Activated naive CD8-positive, alpha-beta T cell treated with anti-CD3 and anti-CD28 coated beads, Interleukin-2, amount 50 U/mL, for 24 hours (primary cell): Measurements from ENCODE around the gene KIAA0319L.

Source experiments
- ATAC-seq: fragments of 150-1000 bp; cut with Tn5 transposase; one replicate; pipeline ENCODE4 v1.10.0; 2021
- DNase-seq: peaks from one replicate; pipeline ENCODE4 v3.0.0; 2021
- H3K27ac Mint-ChIP-seq: one replicate; pipeline ENCODE4 v1.8.0; 2021; ENCODE audit warnings: mild to moderate bottlenecking, mixed read lengths
- H3K27me3 Mint-ChIP-seq: one replicate; pipeline ENCODE4 v1.8.0; 2021; ENCODE audit warnings: mixed read lengths
- H3K36me3 Mint-ChIP-seq: one replicate; pipeline ENCODE4 v1.8.0; 2021; ENCODE audit warnings: low read depth, mixed read lengths
- H3K4me1 Mint-ChIP-seq: one replicate; pipeline ENCODE4 v1.8.0; 2021; ENCODE audit warnings: mixed read lengths
- H3K4me3 Mint-ChIP-seq: one replicate; pipeline ENCODE4 v1.8.0; 2021; ENCODE audit warnings: mild to moderate bottlenecking, moderate library complexity, mixed read lengths
- H3K9me3 Mint-ChIP-seq: one replicate; pipeline ENCODE4 v1.8.0; 2021; ENCODE audit warnings: mixed read lengths

Gene KIAA0319L

GRCh38 chr1:35574125-35574654 is 17.0 kb upstream of the KIAA0319L start:
- peaks cover 2% of the 10 kb centered on the region for H3K27me3 Mint-ChIP-seq
- H3K4me1 Mint-ChIP-seq = peaks cover 21% of the 10 kb centered on the region
- no peak for DNase-seq
- no peak for ATAC-seq
- no peaks in the 10 kb centered on the region for H3K36me3 Mint-ChIP-seq
- no peak overlapping the region for H3K4me3 Mint-ChIP-seq
- H3K9me3 Mint-ChIP-seq = no peaks in the 10 kb centered on the region
- H3K27ac Mint-ChIP-seq = no peak overlapping the region

GRCh38 chr1:35573198-35574124 is 16.3 kb upstream of the KIAA0319L start, which contains the start of gene TFAP2E:
TFAP2E (plus strand) TSS chr1:35573314; CDS start chr1:35573578, 264 bp downstream.
- Mint-ChIP-seq H3K27me3 (peaks cover 2% of the 10 kb centered on the region), H3K9me3 (no peaks in the 10 kb centered on the region), H3K36me3 (no peaks in the 10 kb centered on the region), H3K4me3 (no peak within 1 kb of the TSS), H3K4me1 (peaks cover 19% of the 10 kb centered on the region), H3K27ac (no peak within 1 kb of the TSS)
- DNase-seq = no peak
- no peak for ATAC-seq

DNA sequence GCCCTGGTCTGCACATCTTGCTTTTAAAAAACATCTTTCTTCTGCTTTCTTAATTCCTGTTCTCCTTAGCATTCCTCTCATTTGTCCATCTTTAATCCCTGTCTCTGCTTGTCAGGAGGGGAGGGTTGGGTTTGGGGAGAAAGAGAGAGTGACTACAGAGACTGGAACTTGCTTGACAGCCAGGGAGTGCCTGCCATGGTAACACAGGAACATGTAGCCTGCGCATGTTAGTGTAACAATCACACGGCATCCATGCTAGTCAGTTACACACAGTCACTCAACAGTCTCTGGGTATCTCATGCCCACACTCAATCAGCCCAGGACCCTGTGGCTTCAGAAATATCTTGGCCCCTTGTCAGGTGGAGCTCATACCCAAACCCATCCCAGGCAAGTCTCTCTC is 15.1 kb upstream of the KIAA0319L start:
- Mint-ChIP-seq H3K27ac (no peak overlapping the region), H3K27me3 (peaks cover 2% of the 10 kb centered on the region)

GRCh38 chr1:35571263-35571662 is 14.1 kb upstream of the KIAA0319L start:
- no peak for ATAC-seq
- no peak overlapping the region for H3K27ac Mint-ChIP-seq
- no peaks in the 10 kb centered on the region for H3K9me3 Mint-ChIP-seq
- no peak for DNase-seq
- no peak overlapping the region for H3K4me3 Mint-ChIP-seq
- H3K27me3 Mint-ChIP-seq = no peaks in the 10 kb centered on the region
- peaks cover 5% of the 10 kb centered on the region for H3K4me1 Mint-ChIP-seq
- H3K36me3 Mint-ChIP-seq = peaks cover 4% of the 10 kb centered on the region

More for the DNA sequence above, 15.1 kb upstream of the KIAA0319L start:
- DNase-seq (no peak), ATAC-seq (no peak)
- H3K36me3 Mint-ChIP-seq = no peaks in the 10 kb centered on the region
- H3K9me3 Mint-ChIP-seq = no peaks in the 10 kb centered on the region
- H3K4me1 Mint-ChIP-seq = peaks cover 10% of the 10 kb centered on the region
- H3K4me3 Mint-ChIP-seq = no peak overlapping the region

DNA sequence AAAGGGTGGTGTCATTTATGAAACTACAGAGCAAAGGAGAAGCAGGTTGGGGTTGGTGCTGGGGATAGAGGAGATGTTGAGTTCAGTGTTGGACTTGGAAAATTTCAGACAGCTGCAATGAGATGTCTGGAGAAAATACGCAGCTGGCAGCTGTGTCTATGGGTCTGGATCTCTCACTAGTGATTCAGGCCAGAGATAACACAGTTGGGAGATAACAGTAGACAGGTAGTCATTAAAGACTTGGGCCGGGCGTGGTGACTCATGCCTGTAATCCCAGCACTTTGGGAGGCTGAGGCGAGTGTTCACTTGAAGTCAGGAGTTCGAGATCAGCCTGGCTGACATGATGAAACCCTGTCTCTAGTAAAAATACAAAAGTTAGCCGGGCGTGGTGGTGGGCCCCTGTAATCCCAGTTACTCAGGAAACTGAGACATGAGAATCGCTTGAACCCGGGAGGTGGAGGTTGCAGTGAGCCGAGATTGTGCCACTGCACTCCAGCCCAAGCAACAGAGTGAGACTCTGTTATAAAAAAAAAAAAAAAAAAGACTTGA is 13.5 kb upstream of the KIAA0319L start:
- Mint-ChIP-seq H3K27me3 (no peaks in the 10 kb centered on the region), H3K9me3 (no peaks in the 10 kb centered on the region), H3K4me3 (no peak overlapping the region), H3K36me3 (peaks cover 4% of the 10 kb centered on the region), H3K4me1 (peaks cover 2% of the 10 kb centered on the region), H3K27ac (no peak overlapping the region)
- DNase-seq (no peak), ATAC-seq (no peak)

DNA sequence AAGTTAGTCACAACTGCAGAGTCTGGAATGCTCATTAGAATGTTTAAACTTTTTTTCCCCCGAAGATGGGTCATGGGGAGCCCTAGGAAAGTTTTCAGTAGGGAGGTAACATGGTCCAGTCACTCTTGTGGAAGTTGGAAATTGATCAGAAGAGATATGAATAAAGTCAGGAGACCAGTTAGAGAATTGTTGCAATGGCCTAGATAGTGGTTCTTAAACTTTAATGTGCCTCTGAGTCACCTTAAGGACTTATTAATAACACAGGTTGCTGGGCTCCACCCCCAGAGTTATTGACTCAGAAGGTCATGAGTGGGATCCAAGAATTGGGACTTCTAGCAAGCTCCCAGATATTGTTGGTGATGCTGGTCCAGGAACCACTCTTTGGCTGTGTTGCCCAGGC is 12.7 kb upstream of the KIAA0319L start:
- ATAC-seq = no peak
- no peak overlapping the region for H3K4me3 Mint-ChIP-seq
- no peak overlapping the region for H3K27ac Mint-ChIP-seq
- no peaks in the 10 kb centered on the region for H3K27me3 Mint-ChIP-seq
- no peaks in the 10 kb centered on the region for H3K9me3 Mint-ChIP-seq
- H3K36me3 Mint-ChIP-seq = peaks cover 4% of the 10 kb centered on the region
- H3K4me1 Mint-ChIP-seq = no peaks in the 10 kb centered on the region
- no peak for DNase-seq

- Mint-ChIP-seq H3K27me3 (no peaks in the 10 kb centered on the region), H3K4me3 (no peak overlapping the region), H3K4me1 (no peaks in the 10 kb centered on the region), H3K36me3 (peaks cover 4% of the 10 kb centered on the region), H3K27ac (no peak overlapping the region), H3K9me3 (no peaks in the 10 kb centered on the region)
- ATAC-seq (peak; percentile 44), DNase-seq (peak; percentile 70)
These were observed 11.8 kb upstream of the KIAA0319L start for GRCh38 chr1:35568975-35569395.

DNA sequence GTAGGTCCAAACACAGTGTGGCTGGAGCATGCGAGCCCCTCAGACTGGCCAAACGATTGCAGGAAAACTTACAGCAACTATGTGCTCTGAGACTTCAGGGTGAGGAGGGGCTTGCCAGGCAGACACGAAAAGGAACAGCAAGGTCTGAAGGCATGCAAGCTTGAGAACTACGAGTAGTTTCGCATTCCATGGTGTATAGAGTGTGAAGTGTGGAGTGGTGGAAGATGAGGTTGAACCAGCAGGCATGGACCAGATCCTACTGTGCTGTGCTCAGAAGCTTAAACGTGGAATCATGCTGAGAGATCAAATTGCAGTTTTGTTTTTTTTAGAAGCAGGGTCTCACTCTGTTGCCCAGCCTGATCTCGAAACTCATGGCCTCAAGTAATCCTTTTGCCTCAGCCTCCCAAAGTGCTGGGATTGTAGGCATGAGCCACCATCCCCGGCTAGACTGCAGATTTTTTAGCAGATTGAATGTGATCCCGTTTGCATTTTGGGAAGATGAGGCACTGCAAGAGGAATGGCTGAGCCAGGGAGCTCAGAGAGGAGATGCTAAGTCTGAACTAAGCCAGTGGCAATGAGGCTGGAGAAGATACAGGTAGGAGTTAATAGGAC is 10.8 kb upstream of the KIAA0319L start:
- Mint-ChIP-seq H3K36me3 (peaks cover 4% of the 10 kb centered on the region), H3K9me3 (no peaks in the 10 kb centered on the region), H3K27ac (no peak overlapping the region), H3K4me1 (no peaks in the 10 kb centered on the region), H3K27me3 (no peaks in the 10 kb centered on the region), H3K4me3 (no peak overlapping the region)
- no peak for ATAC-seq
- DNase-seq = no peak

DNA sequence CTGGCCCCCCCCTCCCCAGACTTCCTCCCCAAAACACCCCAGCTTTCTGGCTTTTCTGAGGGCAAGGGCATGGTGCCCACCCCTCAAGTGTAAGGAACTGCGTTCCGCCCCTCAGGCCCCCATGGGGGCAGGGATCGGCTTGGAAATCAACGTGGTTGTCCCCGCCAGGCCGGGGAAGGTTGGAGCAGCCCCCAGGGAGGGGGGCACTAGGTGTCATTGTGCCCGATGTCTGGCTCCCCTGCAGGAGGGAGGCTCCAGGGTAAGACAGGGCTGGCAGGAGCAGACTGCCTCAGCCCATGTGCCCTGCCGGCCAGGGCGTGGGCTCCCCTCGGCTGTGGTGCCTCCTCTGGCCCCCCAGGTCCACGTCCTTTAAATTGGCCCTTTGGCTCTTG is 8.5 kb upstream of the KIAA0319L start:
- no peaks in the 10 kb centered on the region for H3K9me3 Mint-ChIP-seq

DNA sequence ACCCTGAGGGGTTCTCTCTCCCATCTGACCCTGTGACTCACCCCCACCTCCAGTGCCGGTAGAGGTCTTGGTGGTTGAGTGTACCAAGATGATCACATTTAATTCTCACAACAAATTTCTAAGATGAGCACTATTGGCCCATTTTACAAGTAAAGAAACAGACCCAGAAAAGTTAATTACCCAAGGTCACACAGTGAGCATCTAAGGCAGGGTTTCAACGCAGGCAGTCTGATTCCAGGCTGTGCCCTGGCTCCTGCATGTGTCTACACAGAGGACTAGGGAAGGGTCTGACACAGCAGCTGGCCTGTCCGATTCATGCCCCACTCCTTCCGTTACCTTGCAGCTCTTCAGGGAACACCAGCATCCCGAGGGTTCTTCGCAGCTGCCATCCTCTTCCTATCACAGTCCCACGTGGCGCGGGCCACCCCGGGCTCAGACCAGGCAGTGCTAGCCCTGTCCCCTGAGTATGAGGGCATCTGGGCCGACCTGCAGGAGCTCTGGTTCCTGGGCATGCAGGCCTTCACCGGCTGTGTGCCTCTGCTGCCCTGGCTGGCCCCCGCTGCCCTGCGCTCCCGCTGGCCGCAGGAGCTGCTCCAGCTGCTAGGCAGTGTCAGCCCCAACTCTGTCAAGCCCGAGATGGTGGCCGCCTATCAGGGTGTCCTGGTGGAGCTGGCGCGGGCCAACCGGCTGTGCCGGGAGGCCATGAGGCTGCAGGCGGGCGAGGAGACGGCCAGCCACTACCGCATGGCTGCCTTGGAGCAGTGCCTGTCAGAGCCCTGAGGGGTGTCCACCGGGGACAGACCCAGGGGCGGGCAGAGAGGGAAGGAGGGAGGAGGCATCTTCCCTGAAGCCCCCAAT is 7.9 kb upstream of the KIAA0319L start:
- no peak for DNase-seq
- Mint-ChIP-seq H3K36me3 (peaks cover 6% of the 10 kb centered on the region), H3K4me1 (peaks cover 11% of the 10 kb centered on the region), H3K27ac (no peak overlapping the region), H3K4me3 (no peak overlapping the region), H3K9me3 (no peaks in the 10 kb centered on the region), H3K27me3 (no peaks in the 10 kb centered on the region)
- no peak for ATAC-seq

More for the DNA sequence above, 8.5 kb upstream of the KIAA0319L start:
- H3K4me1 Mint-ChIP-seq = peaks cover 11% of the 10 kb centered on the region
- H3K4me3 Mint-ChIP-seq = no peak overlapping the region
- no peak for DNase-seq
- H3K27ac Mint-ChIP-seq = no peak overlapping the region
- no peaks in the 10 kb centered on the region for H3K27me3 Mint-ChIP-seq
- ATAC-seq = no peak
- peaks cover 6% of the 10 kb centered on the region for H3K36me3 Mint-ChIP-seq

- Mint-ChIP-seq H3K27ac (no peak overlapping the region), H3K4me3 (no peak overlapping the region), H3K9me3 (no peaks in the 10 kb centered on the region), H3K27me3 (no peaks in the 10 kb centered on the region), H3K36me3 (peaks cover 8% of the 10 kb centered on the region), H3K4me1 (peaks cover 15% of the 10 kb centered on the region)
- ATAC-seq (peak; percentile 75), DNase-seq (peak; percentile 86)
These were observed 7.1 kb upstream of the KIAA0319L start for GRCh38 chr1:35564037-35564883.

- Mint-ChIP-seq H3K27me3 (no peaks in the 10 kb centered on the region), H3K36me3 (peaks cover 9% of the 10 kb centered on the region), H3K4me3 (no peak overlapping the region), H3K9me3 (no peaks in the 10 kb centered on the region), H3K27ac (no peak overlapping the region), H3K4me1 (peaks cover 23% of the 10 kb centered on the region)
- DNase-seq = no peak
- ATAC-seq = no peak
These were observed 6.0 kb upstream of the KIAA0319L start for GRCh38 chr1:35563166-35563565.

DNA sequence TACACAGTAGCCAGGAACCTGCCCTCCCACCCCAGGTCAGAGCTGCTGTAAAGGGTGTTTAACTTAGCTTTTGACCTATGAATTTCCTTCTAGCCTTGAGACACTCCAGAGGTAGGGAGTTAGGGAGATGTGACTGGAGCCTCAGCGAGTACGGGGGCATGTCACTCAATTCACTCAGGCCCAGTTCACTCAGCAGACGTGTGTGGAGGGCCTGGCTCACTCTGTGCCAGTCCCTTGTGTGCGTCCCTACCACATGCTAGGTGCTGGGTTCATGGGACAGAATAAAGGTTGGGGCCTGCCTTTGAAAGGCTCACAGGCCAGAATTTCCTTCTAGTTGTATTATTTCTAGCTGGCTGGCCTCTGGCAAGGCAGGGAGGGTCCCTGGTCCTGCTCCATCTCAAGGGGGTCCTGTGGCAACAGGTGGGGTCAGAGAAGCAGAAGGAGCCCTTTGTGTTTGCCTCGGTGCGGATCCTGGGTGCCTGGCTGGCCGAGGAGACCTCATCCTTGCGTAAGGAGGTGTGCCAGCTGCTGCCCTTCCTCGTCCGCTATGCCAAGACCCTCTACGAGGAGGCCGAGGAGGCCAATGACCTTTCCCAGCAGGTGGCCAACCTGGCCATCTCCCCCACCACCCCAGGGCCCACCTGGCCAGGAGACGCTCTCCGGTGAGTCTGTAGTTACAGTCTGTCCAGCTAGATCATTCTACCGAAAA is 4.9 kb upstream of the KIAA0319L start:
- H3K9me3 Mint-ChIP-seq = no peaks in the 10 kb centered on the region

More for the DNA sequence above, 4.9 kb upstream of the KIAA0319L start:
- ATAC-seq (no peak), DNase-seq (no peak)
- H3K27me3 Mint-ChIP-seq = no peaks in the 10 kb centered on the region
- H3K27ac Mint-ChIP-seq = no peak overlapping the region
- peaks cover 9% of the 10 kb centered on the region for H3K36me3 Mint-ChIP-seq
- no peak overlapping the region for H3K4me3 Mint-ChIP-seq
- H3K4me1 Mint-ChIP-seq = peaks cover 26% of the 10 kb centered on the region
